Kasumi-1 (cell line): ENCODE data around the gene SMG6.
A peak's percentile ranks its signal among the peaks of the same experiment; 100 is the strongest.

Experiments used
- DNase-seq, 2 experiments: peaks; one replicate each; lab custom pipeline; 2025; lab: John Stamatoyannopoulos, UW

Gene SMG6

DNA sequence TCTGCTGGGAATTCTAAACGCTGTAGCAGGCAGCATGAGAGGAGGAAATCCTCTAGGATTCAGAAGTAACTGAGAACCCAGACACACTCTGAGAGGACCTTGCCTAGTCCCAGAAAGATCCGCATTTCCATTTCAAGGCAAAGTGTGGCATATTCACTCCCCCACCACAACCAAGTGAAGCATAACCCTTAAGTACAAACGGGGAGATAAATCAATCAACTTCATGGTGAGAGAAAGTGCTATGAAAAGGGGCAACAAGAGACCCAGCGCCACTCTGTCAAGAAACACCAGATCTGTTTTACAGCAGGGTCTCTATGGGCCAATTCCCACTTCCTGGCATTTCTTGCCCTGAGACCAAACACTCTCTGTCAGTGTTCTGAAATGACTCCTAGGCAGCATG is 68.3 kb downstream of the SMG6 start:
- no peak for DNase-seq

DNA sequence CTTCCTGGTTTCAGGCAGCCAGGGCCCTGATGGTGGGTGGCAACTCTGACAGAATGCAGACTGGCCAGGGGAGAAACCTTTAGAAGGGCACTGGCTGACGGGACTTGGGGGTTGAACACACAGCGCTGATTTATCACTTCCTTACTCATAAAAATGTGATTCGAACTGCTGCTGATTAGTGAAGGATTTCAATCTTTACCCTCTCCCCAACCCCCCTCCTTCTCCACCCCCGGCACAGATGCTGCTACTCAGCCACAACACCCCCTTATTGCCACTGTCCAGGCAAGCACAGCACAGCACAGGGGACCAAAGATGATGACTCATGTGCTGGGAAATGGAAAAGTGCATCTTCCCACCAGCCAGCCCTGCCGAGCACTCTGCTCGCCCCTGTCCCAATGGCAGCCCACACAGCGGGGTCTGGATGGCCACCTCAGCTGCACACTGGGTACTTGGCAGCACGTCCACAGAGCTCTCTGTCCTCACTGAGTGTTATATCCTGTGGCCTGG is 70.1 kb downstream of the SMG6 start:
- DNase-seq = no peak

DNA sequence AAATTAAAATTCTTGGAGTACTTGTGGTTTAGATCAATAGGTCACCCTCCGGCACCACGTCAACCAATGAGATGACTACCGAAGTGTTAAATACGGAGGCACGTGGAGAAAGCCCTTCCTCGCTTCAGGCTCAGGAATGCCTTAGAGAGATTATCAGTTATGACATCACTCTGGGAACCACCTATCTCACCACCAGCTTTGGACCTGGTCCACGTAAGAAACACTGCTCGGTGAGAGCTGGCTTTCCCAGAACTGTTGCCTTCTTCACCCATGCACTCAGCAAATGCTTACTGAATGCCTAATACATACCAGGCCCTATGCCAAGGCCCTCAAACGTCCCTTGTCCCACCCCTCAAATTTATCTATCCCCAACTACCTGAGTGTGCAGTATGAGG is 71.3 kb downstream of the SMG6 start:
- no peak for DNase-seq

DNA sequence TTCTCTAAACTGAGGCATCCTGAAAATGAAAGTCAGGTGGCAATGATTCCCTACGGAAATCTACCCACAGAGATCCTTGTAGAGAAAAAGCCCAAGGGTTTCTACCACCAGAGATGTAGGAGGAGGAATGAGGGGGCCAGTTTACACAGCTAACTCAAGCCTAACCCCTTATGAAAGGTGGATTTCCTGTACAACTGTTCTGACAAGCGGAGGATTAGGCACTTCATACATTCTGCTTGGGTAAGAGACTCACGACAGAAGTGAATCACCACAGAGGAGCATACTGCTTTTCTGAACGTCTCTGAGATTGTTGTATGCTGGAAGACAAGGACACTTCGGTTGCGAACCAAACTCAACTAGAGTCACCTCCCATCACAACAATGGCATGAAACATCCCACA is 72.7 kb downstream of the SMG6 start:
- DNase-seq = no peak

DNA sequence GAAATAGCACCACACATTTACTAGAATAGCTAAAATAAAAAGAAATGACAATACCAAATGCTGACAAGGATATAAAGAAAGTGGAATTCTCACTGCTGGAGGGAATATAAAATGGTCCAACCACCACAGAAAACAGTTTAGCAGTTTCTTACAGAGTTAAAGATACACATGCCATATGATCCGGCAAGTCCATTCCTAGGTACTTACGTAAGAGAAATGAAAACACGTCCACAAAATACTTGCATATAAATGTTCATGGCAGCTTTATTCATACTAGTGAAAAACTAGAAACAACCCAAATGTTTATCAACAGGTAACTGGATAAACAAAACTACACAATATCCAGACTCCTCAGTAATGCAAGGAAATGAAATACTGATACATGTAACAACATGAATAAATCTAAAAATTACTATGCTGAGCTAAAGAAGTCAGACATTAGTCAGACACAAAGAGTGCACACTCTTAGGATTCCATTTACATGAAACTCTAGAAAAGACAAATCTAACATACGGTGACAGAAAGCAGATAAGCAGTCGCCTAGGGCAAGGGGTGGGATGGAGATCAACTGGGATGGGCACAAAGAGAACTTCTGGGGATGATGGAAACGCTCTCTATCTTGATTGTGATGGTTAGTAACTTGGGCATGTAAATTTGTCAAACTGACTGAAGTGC is 76.4 kb downstream of the SMG6 start:
- DNase-seq = no peak

DNA sequence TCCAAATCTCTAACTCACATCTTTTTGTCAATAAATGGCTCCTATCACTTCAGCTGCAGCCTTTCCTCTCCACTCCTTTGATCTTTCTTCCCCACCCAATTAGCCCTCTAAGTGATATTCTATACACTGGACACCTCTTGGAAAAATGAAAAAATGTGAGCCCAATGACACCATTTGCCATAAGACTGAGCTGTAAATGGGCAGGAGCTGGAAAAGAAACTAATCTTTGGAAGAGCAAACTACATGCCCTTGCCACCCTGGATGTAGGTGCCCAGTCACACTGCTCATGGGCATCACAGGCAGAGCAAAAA is 80.0 kb downstream of the SMG6 start:
- no peak for DNase-seq

DNA sequence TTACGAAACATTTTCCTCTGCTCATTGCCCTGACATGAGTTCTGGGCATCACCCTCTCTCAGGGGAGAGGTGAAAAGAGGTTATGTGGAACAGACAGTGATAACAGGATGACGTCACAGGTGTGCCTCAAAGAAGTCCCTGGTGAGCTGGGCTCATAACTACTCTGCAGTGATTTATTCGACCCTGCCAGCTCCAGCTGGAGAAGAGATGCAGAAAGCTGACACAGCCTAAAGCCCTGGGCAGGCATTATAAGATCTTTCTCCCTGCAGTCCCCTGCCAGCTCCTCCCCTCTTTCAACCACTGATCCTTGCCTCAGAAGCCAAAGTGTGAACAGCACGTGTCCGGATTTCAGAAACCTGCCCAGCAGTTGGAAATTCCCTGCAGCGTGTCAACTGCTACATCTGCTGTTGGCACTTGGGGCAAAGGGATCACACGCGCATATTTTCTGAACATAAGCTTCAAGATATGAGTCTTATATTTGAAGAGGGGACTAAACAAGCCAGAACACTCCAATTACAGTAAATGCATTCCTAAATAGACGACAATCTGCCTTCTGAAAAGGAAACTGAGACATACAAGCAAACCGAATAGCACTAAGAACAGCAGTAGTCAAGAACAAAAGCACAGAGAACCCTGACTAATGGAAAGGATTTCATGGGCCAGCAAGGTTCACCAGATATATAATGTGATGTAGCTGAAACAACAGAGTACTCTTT is 80.5 kb downstream of the SMG6 start:
- no peak for DNase-seq

DNA sequence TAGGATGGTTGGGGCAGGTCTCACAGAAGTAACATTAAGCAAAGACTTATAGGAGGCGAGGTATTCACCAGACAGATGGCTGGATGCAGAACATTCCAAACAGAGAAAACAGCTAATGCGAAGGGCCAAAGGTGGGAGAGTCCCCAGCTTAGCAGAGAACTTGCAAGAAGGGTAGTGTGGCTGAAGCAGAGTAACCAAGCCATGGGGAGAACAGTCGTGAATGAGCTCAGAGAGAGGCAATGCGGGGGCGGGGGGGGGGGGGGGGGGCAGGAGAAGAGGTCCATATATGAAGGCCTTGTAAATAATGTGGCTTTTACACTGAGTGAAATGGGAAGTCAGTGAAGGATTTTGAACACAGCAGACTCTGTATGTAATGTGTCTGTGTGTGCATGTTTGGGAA is 81.3 kb downstream of the SMG6 start:
- no peak for DNase-seq

DNA sequence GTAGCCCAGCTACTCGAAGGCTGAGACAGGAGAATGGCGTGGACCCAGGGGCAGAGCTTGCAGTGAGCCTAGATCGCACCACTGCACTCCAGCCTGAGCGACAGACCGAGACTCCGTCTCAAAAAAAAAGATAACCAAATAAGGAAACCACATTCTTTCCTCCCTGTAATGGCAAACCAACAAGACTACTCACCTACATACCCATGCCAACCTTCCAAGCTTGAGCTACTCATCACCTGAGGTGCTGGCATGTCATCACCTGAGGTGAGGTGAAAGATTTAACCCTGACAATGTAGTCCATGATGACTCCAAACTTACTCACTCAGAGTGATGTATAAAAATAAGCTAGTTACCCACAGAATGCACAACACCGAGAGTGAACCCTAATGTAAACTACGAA is 85.2 kb downstream of the SMG6 start:
- no peak for DNase-seq

DNA sequence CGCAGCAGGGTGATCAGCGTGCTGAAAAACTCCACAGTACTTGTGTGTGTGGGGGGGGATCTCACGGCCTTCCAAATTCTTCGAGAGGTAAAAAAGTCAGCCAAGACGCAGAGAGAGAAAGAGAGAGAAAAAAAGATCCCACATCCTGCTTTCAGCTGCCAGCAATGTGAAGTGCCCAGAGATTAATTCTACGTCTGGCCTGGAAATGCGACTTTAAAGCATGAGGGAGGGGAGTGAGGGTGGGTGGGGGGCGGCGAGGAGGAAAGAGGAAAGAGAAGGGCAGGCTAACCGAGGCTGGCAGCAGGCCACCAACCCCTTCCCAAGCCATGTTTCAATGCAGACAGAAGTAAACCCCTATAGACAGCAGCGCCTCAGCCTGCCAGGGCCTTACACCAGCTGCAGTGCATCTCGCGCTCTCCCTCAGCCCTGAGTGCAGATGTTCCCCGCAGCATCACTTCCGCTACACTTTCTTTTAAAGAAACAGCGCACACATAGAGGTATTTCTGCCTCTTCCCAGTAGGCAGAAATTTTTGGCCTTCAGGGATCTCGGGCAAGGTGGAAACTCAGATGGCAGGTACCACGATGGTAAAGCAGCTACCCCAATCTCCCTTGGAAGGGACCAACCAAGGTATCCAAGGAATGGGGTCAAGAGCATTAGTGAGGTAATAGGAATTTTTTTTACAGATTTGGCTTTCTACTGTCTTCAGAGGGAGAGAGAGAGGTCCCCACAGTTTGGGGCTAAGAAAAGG is 87.8 kb downstream of the SMG6 start:
- peak; percentile 43 to 71 for DNase-seq

DNA sequence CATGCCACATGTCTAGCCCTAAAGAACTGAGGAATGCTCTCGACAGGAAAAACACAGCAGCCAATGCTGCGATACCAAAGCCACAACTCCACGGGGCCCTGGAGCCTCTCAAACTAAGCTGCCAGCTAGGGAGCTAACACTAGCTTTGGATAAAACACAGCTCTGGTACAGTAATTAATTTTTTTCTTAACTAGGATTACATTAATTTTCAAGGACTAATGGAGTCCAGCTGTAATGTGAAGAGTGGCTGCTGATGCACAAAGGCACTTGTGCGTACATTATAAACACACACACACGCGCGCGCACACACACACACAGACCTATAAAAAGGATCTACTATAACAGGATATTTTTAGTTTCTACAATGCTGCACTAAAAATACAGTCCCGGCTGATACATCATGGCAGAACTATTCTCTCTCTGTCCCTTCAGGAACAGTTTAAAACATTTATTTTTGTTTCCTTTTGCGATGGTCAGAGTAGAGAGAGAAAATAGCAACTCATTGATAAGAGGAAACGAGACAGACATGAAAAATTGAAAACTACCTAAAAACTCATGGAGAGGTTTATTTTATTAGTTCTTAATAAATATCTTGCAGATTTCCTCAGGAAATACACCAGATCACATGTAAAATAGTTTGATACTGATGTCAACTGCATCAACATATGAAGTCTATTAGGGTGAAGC is 88.5 kb downstream of the SMG6 start:
- no peak for DNase-seq

DNA sequence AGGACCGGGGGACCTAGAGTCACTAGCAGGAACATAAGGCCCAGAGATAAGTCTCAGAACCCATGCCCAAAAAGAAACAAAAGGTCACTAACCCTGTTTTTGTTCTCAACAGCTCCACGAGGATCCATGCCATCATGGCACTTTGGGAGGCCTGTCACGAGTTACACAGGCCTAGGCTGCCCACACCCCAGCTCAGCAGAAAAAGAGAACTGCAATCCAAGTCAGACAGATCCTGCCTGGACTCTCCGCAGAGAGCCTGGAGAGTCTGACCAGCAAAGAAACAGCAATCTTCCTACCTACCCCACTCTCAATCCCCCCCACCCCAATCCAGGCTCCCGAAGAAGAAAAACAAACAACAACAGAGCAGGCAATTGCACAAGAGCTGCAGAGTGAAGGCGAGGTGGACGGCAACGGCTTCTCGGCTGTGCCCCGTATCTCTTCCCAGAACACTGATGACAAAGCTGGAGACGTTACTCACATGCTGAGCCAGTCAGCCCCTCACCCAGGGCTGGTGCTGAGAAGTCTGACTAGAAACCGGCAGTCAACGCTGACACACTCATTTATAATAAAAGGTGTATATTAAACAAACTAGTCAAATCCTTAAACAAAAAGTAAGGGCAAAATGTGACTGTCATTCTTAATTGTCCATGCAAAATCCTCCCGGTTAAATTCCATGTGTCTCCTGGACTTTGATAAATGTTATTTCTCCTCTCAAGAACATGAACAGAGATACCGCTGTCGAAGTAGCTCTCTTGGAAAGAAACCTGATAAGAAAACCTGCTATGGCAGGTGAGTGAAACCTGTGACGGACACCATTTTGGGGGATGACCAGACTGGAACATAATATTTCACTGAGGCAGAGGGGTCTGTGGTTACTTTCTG is 89.3 kb downstream of the SMG6 start:
- DNase-seq = peak in 1 of 2 experiments; percentile 7

DNA sequence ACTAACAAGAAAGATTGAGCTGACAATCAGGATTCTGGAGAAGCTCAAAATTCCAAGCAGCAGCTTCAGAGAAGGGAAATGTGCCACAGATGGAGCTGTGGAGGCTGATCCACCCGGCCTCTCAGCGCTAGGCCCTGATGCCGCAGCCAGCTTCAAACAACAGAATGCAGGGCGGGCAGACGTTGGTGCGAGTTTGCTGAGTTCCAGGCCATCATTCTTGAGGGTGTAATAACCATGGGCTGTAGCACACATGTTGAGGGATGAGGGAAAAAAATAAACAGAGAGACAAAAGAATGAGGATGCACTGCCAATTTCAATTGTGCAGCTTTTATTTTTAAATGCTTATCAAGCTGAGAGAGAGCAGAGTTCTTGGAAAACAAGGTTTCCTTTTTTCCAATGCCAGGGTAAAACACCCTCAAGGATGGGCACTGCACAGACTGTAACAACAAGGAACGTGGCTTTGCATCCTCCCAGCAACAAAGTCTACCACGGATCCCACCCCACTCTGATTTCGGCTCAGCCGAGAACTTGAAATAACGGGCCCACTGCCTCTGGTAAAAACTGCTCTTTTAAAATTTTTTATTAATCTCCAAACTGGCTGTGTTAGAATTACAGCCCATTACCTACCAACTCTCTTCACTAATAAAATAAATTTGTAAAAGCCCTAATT is 90.2 kb downstream of the SMG6 start:
- no peak for DNase-seq

DNA sequence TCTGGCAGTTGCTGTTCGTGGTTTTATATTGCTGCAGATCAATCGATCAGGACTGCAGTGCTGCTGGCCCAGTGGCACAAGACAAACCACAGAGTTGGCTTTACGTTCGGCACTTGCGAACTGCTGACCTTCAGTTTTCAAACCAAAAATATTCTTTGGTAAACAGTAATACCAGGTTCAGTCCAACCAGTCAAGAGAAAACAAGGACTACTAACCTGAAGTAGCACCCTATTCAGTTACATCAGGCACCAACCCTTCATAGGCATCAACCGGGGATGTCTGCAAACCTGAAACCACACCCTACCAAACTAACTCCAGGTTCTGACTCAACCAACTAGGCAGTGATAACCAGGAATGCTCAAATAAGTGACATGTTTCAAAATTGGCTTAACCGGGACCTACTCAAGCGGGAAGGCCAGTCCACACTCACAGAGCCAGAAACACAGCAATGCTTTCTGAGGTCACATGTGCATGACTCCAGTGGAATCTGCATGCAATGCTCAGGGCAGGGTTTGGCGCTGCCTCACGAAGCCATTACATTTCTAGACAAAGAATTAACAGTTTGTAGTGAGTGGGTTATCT is 91.1 kb downstream of the SMG6 start:
- no peak for DNase-seq

DNA sequence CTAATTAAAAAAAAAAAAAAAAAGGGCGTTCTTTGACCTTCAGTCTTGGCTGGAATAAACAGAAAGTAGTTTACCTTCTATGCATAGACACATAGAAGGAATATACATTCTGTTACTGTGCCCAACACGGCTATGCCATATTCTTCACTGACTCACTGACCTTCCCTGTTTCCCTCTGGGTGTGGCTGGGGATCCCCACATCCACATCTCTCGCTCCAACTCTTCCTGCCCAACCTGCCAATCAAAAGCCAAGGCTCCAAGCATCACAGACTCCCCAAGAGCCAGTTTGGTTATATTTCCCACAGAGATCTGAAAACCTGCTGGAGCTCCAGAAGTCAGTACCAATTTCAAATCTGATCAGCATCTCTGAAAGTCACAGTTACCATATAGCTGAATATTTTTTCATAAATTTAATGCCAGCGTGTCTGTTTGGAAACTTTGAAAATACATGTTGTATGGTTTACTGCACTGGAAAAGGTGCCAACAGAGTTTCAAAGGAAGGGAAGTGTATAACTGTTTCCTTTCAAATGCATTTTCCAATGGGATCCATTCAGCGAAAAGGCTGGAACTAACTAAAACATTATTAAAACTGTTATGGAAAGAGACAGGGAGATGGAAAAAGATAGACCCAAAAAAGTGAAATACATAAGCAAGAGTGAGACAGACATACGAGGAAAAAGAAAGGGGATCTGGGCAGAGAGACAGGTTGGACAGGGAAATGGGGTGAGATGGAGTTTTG is 91.8 kb downstream of the SMG6 start:
- DNase-seq = no peak

DNA sequence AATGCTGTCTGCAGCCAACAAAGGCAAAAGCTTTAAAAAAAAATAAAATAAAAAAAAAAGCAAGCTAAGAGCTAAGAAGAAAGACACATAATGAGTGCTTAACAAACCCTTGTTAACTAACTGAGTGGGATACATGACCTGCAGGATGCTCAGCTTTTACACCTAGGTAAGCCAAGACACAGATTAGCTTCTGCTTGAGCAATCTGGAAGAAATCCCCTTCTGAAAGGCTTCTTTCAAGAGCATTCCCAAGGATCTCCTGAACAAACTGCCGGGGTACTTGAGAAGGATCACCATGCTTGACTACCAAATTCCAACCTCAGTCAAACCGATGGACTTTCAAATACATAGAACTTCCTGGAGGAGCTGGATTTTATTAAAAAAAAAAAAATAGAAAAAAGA is 92.9 kb downstream of the SMG6 start:
- no peak for DNase-seq

DNA sequence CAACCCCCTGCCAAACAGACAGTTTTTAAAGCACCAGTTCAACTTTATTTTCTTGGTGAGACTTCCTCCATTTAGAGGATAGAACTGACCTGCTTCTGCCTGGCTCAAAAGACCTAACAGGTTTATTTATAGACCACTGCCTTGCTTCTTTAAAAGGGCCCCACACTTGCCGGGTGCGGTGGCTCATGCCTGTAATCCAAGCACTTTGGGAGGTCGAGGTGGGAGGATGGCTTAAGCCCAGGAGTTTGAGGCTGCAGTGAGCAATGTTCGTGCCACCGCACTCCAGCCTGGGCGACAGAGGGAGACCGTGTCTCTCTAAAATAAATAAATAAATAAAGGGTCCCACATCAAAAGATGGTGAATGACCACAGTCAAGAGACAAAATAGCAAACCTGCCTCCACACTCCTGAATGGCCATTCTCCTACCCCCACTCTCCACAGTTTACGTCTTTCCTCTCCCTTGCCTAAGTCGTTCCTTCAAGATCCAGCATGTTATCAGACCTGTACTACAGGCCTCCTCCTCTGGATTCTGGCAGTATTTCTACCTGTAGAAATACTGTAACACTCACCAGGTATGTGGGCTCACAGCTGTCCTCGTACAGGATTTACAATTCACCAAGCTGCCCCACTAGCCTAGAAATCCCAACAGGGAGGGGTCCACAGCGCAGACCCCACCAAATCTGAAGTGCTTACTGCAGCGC is 95.6 kb downstream of the SMG6 start:
- peak in 1 of 2 experiments; percentile 28 for DNase-seq

DNA sequence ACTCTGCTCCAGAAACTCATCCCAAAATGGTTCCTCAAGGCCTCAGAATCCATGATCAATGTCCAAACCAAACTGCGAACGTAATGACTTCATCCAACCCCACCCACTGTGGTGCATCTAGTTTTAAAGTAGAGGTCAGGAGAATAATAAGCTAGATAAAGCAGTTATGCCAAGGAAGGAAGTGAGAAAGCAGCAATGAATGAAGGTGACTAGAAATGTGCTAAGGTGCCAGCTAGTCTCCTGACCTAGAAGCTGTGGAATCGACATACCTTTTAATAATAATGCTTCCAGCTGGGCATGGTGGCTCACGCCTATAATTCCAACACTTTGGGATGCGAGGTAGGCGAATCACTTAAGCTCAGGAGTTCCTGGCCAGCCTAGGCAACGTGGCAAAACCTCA is 99.2 kb downstream of the SMG6 start:
- DNase-seq = no peak

DNA sequence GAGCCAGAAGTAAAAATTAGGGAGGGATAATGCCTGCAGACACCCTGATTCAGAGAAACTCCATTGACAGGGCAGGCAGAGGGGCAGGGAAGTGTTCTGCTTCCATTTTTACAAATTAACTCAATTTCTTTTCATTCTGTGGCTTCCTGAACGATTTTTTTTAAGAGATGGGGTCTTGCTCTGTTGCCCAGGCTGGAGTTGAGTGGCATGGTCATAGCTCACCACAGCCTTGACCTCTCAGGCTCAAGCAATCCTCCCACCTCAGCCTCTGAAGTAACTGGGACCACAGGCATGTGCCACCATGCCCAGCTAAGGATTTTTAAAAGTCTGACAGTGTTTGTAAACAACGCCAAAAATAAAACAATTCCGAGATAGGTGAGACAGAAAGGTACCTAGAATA is 99.8 kb downstream of the SMG6 start:
- DNase-seq = no peak
